Stimulated activated CD4-positive, alpha-beta T cell treated with anti-CD3 and anti-CD28 coated beads, Interleukin-4, amount 100 ng/mL, for 4 hours (primary cell): ENCODE data around the gene FAAP100.
A peak's percentile ranks its signal among the peaks of the same experiment; 100 is the strongest.
"Not testable (repeated sequence)": the region's sequence is repeated elsewhere in the genome, so short reads cannot be mapped to it uniquely, and the experiment has no call there.

ENCODE experiments used
- DNase-seq, 2 experiments: peaks; one replicate each; pipeline ENCODE4 v3.0.0-alpha.2; 2020

FAAP100 gene

GRCh38 chr17:81552244-81553017 lies at the start of gene FAAP100:
Gene FAAP100 (minus strand): TSS chr17:81552353. CDS start chr17:81552330, 23 bp downstream.
- peak; percentile 76 to 81 for DNase-seq

- peak in 1 of 2 experiments; percentile 28 for DNase-seq
Observed at GRCh38 chr17:81601525-81602120, 49.5 kb upstream of the FAAP100 start.

GRCh38 chr17:81599719-81600486 lies 47.8 kb upstream of the FAAP100 start:
- DNase-seq, result no peak

GRCh38 chr17:81593105-81593871 lies 41.1 kb upstream of the FAAP100 start:
- no peak for DNase-seq

- DNase-seq, result no peak
Observed at GRCh38 chr17:81591971-81592370, 39.8 kb upstream of the FAAP100 start.

- no peak for DNase-seq
Observed at GRCh38 chr17:81590121-81590520, 38.0 kb upstream of the FAAP100 start.

- DNase-seq, result no peak
Observed at GRCh38 chr17:81589612-81590011, 37.5 kb upstream of the FAAP100 start.

- no peak for DNase-seq
Observed at GRCh38 chr17:81586096-81586495, 33.9 kb upstream of the FAAP100 start.

- not testable (repeated sequence) for DNase-seq
Observed at GRCh38 chr17:81584771-81585170, 32.6 kb upstream of the FAAP100 start.

- DNase-seq, result no peak
Observed at GRCh38 chr17:81583589-81584342, 31.6 kb upstream of the FAAP100 start.

- DNase-seq, result no peak
Observed at GRCh38 chr17:81582749-81583148, 30.6 kb upstream of the FAAP100 start.

GRCh38 chr17:81582341-81582740 lies 30.2 kb upstream of the FAAP100 start:
- DNase-seq, result no peak

GRCh38 chr17:81581758-81582157 lies 29.6 kb upstream of the FAAP100 start:
- DNase-seq, result no peak

- no peak for DNase-seq
Observed at GRCh38 chr17:81580481-81580880, 28.3 kb upstream of the FAAP100 start.

- no peak for DNase-seq
Observed at GRCh38 chr17:81579821-81580321, 27.7 kb upstream of the FAAP100 start.

GRCh38 chr17:81579298-81579697 lies 27.1 kb upstream of the FAAP100 start:
- no peak for DNase-seq

- DNase-seq, result peak in 1 of 2 experiments; percentile 19
Observed at GRCh38 chr17:81578561-81579225, 26.5 kb upstream of the FAAP100 start.

- DNase-seq, result no peak
Observed at GRCh38 chr17:81578038-81578441, 25.9 kb upstream of the FAAP100 start.

- DNase-seq, result no peak
Observed at GRCh38 chr17:81577278-81578000, 25.3 kb upstream of the FAAP100 start.

- DNase-seq, result no peak
Observed at GRCh38 chr17:81576621-81577277, 24.6 kb upstream of the FAAP100 start.
